Fibroblast of lung (primary cell): ENCODE measurements around the gene BCL2. TPM values are rescaled to one million over a fixed set of nuclear protein-coding genes. Genes with fewer than 3 reads are reported as not detected.

Experiments used
- DNase-seq, 2 donors: peaks; one replicate each; pipeline versions ENCODE4 v3.0.0 to v3.0.0-alpha.2; 2010; ENCODE audit warnings: low read depth in 2 of 2
- H2AFZ ChIP-seq: 2 replicates; pipeline ENCODE4 v1.5.1; 2012; ENCODE audit warnings: low read length, control low read depth, inconsistent platforms
- H3K27ac ChIP-seq: 2 replicates; pipeline ENCODE4 v1.5.1; 2011; ENCODE audit warnings: low read length, control low read depth; ENCODE audit not compliant: insufficient read depth
- H3K27me3 ChIP-seq: 2 replicates; pipeline ENCODE4 v1.5.1; 2011; ENCODE audit warnings: mild to moderate bottlenecking, low read length; ENCODE audit not compliant: control insufficient read depth, insufficient read depth
- H3K36me3 ChIP-seq: 2 replicates; pipeline ENCODE4 v1.5.1; 2011; ENCODE audit warnings: low read length; ENCODE audit not compliant: control insufficient read depth, insufficient read depth
- H3K4me1 ChIP-seq: 2 replicates; pipeline ENCODE4 v1.5.1; 2011; ENCODE audit warnings: low read length; ENCODE audit not compliant: control insufficient read depth, insufficient read depth; ENCODE audit errors: extremely low read depth
- H3K4me2 ChIP-seq: 2 replicates; pipeline ENCODE4 v1.5.1; 2011; ENCODE audit warnings: low read length, control low read depth; ENCODE audit not compliant: insufficient read depth; ENCODE audit errors: extremely low read depth
- H3K4me3 ChIP-seq, 4 experiments: fragments of 200-600 bp in 1 of 4; sonication (generic) in 1 of 4; replicated peaks in 1 of 4; 2 replicates each; pipeline ENCODE4 v1.5.1; 2011 to 2016; ENCODE audit warnings: low read length in 4 of 4, low read depth in 3 of 4, mild to moderate bottlenecking in 3 of 4, control low read depth in 2 of 4, inconsistent platforms in 1 of 4, mixed read lengths in 1 of 4; ENCODE audit not compliant: insufficient read depth in 1 of 4; ENCODE audit errors: control extremely low read depth in 1 of 4
- H3K79me2 ChIP-seq: 2 replicates; pipeline ENCODE4 v1.5.1; 2012; ENCODE audit warnings: mild to moderate bottlenecking, low read length, inconsistent platforms; ENCODE audit not compliant: control insufficient read depth, insufficient read depth
- H3K9ac ChIP-seq: 2 replicates; pipeline ENCODE4 v1.5.1; 2011; ENCODE audit warnings: mild to moderate bottlenecking, low read length, control low read depth; ENCODE audit not compliant: insufficient read depth
- H3K9me3 ChIP-seq: 2 replicates; pipeline ENCODE4 v1.5.1; 2012; ENCODE audit warnings: low read depth, low read length; ENCODE audit not compliant: control insufficient read depth, insufficient read depth
- H4K20me1 ChIP-seq: 2 replicates; pipeline ENCODE4 v1.5.1; 2011; ENCODE audit warnings: low read length; ENCODE audit not compliant: control insufficient read depth, insufficient read depth; ENCODE audit errors: extremely low read depth
- CTCF ChIP-seq, 2 donors: IDR thresholded peaks in 1 of 2; conservative IDR thresholded peaks in 1 of 2; 1 replicate in 1 of 2; 2 replicates in 1 of 2; pipeline ENCODE4 v1.5.1; 2011 to 2012; ENCODE audit warnings: low read length in 2 of 2, control low read depth in 1 of 2, inconsistent platforms in 1 of 2, low read depth in 1 of 2, mild to moderate bottlenecking in 1 of 2
- EZH2 ChIP-seq: IDR thresholded peaks from 2 replicates; pipeline ENCODE4 v1.5.1; 2012; ENCODE audit warnings: low read length, control low read depth, mild to moderate bottlenecking; ENCODE audit errors: missing control alignments
- polyA plus RNA-seq, 2 donors: library from polyadenylated mRNA; depleted of rRNA in 1 of 2; stranded (reverse) in 1 of 2; unstranded in 1 of 2; fragments of >200 nt; gene quantifications; 2 replicates each; pipeline ENCODE4 v1.2.1, GENCODE V29; 2011 to 2012; ENCODE audit warnings: missing spikeins in 1 of 2
- total RNA-seq: library from RNA; depleted of rRNA; stranded (reverse); fragments of >200 nt; gene quantifications from 2 replicates; pipeline ENCODE4 v1.2.1, GENCODE V29; 2014

Gene BCL2
- total and polyA plus RNA-seq, 2 donors (not counting 1 experiment from before 2014, with no cell fraction given): 1.5 to 3.6 TPM

DNA sequence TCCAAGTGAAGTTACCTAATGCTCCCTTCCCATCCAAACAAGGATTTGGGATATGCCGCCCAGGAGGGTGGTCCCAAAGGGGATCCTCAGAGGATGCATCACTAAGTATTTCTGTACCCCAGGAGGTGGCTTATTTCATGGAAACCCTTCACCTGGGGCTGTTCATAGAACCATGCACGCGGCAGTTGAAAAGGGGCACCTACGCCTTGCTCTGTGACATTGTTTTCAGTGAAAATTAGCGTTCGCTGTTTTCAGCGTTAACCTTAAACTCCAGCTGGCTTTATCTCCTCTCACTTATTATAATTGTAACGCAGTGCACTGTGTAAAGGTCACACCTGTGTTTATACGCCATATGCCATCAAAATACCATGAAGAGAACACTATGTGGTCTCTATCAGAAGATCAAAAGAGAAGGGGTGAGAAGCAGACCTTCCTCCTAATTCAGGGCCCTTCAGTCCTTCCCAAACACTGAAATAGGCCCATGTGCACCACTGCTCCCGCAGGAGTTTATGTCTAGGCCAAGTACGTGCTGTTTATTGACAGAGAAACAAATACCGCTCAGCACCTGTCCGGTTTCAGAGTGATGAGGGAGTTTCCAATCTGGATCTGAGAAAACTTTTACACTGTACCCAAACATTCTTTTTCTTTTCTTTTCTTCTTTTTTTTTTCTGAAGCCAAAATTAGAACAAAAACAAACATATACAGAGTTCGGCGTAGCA is 162.1 kb downstream of the BCL2 start:
- Histone ChIP-seq H3K36me3 (no peaks in the 10 kb centered on the region), H3K9ac (no peak overlapping the region), H3K79me2 (no peaks in the 10 kb centered on the region), H2AFZ (no peak overlapping the region), H3K27me3 (no peaks in the 10 kb centered on the region), H3K4me1 (peaks cover 9% of the 10 kb centered on the region), H3K4me3 (no peak overlapping the region), H4K20me1 (no peaks in the 10 kb centered on the region), H3K4me2 (no peak overlapping the region), H3K9me3 (no peaks in the 10 kb centered on the region), H3K27ac (no peak overlapping the region)
- TF ChIP-seq CTCF (conservative IDR thresholded peaks at IDR 0.05 in 1 of 2, IDR thresholded peaks at IDR 0.05 in 1 of 2; ENCODE audit: low read depth in 1 of 2, low read length in 2 of 2) (no peak), EZH2 (no peak)
- no peak for DNase-seq

GRCh38 chr18:63155910-63156773 is 163.4 kb downstream of the BCL2 start:
- H3K9me3 ChIP-seq: no peaks in the 10 kb centered on the region
- no peak overlapping the region for H3K4me3 ChIP-seq
- no peak overlapping the region for H3K4me2 ChIP-seq
- H3K36me3 ChIP-seq: no peaks in the 10 kb centered on the region
- H2AFZ ChIP-seq: no peak overlapping the region
- TF ChIP-seq EZH2 (no peak), CTCF (conservative IDR thresholded peaks at IDR 0.05 in 1 of 2, IDR thresholded peaks at IDR 0.05 in 1 of 2; ENCODE audit: low read depth in 1 of 2, low read length in 2 of 2) (no peak)
- peaks cover under 1% of the 10 kb centered on the region for H3K4me1 ChIP-seq
- no peak overlapping the region for H3K27ac ChIP-seq
- no peaks in the 10 kb centered on the region for H3K27me3 ChIP-seq
- H3K79me2 ChIP-seq: no peaks in the 10 kb centered on the region
- no peak for DNase-seq
- no peaks in the 10 kb centered on the region for H4K20me1 ChIP-seq
- H3K9ac ChIP-seq: no peak overlapping the region

- no peak overlapping the region for H3K9ac ChIP-seq
- TF ChIP-seq CTCF (conservative IDR thresholded peaks at IDR 0.05 in 1 of 2, IDR thresholded peaks at IDR 0.05 in 1 of 2; ENCODE audit: low read depth in 1 of 2, low read length in 2 of 2): peak; percentile 36 to 69
- no peak for TF ChIP-seq EZH2
- no peak overlapping the region for H3K4me2 ChIP-seq
- no peaks in the 10 kb centered on the region for H3K9me3 ChIP-seq
- H3K79me2 ChIP-seq: no peaks in the 10 kb centered on the region
- H3K27ac ChIP-seq: no peak overlapping the region
- no peak overlapping the region for H3K4me3 ChIP-seq
- no peaks in the 10 kb centered on the region for H3K36me3 ChIP-seq
- H2AFZ ChIP-seq: no peak overlapping the region
- no peaks in the 10 kb centered on the region for H3K4me1 ChIP-seq
- no peak for DNase-seq
- H4K20me1 ChIP-seq: no peaks in the 10 kb centered on the region
- H3K27me3 ChIP-seq: no peaks in the 10 kb centered on the region
Measured at GRCh38 chr18:63155169-63155852, 164.3 kb downstream of the BCL2 start.
